Glutamatergic neuron (in vitro differentiated cells): ENCODE measurements around the gene JRKL. TPM values are rescaled to one million over a fixed set of nuclear protein-coding genes. Genes with fewer than 3 reads are reported as not detected.

Experiments
- DNase-seq: peaks from one replicate; pipeline ENCODE4 v3.0.0; 2022
- H3K27ac Mint-ChIP-seq: one replicate; pipeline ENCODE4 v1.8.0; 2020; ENCODE audit warnings: mild to moderate bottlenecking, mixed read lengths, inconsistent platforms; ENCODE audit not compliant: unreplicated experiment
- H3K27me3 Mint-ChIP-seq: one replicate; pipeline ENCODE4 v1.8.0; 2020; ENCODE audit warnings: mild to moderate bottlenecking, moderate library complexity, mixed read lengths, inconsistent platforms; ENCODE audit not compliant: unreplicated experiment
- H3K36me3 Mint-ChIP-seq: one replicate; pipeline ENCODE4 v1.8.0; 2020; ENCODE audit warnings: mild to moderate bottlenecking, mixed read lengths, inconsistent platforms; ENCODE audit not compliant: unreplicated experiment
- H3K4me1 Mint-ChIP-seq: one replicate; pipeline ENCODE4 v1.8.0; 2020; ENCODE audit warnings: mild to moderate bottlenecking, low read depth, mixed read lengths, inconsistent platforms; ENCODE audit not compliant: unreplicated experiment
- H3K4me3 Mint-ChIP-seq: one replicate; pipeline ENCODE4 v1.8.0; 2020; ENCODE audit warnings: mild to moderate bottlenecking, mixed read lengths, inconsistent platforms; ENCODE audit not compliant: unreplicated experiment
- H3K9me3 Mint-ChIP-seq: one replicate; pipeline ENCODE4 v1.8.0; 2020; ENCODE audit warnings: mild to moderate bottlenecking, moderate library complexity, mixed read lengths, inconsistent platforms; ENCODE audit not compliant: unreplicated experiment
- total RNA-seq: library from RNA; stranded (reverse); fragmentation: NEBNext Ultra II Directional; extraction: Animal tissue kit (Norgen Biotek cat#: 25700); gene quantifications from one replicate; pipeline ENCODE4 v1.2.1, GENCODE V29; 2021; ENCODE audit not compliant: unreplicated experiment
- TF ChIP-seq, protein P1 (sequence below): fragments of 200-600 bp; sonication (generic); IDR thresholded peaks from one replicate; pipeline ENCODE4 v1.5.0; 2021; ENCODE audit not compliant: partially characterized antibody, unreplicated experiment

JRKL gene
- total RNA-seq, 1 donor from 2014 or later, result 7.8 TPM

DNA sequence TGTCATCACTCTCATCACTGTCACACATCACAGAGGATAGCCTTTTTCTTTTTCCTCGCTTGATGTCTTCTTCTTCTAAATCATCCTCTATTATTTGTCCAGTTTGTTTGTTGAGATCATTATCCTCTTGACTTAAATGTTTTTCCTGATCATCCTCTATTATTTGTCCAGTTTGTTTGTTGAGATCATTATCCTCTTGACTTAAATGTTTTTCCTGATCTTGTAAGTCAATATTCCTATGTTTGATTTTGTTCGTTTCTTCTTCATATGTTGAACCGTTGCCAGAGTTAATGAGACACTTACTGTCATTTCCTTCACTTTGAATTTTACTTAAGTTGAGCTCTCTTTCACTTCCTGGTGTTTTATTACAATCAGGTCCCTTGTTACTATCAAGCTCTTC is 5.7 kb upstream of the JRKL start:
- no peaks in the 10 kb centered on the region for H3K36me3 Mint-ChIP-seq
- H3K4me1 Mint-ChIP-seq, result peaks cover 5% of the 10 kb centered on the region
- TF ChIP-seq, protein P1, sequence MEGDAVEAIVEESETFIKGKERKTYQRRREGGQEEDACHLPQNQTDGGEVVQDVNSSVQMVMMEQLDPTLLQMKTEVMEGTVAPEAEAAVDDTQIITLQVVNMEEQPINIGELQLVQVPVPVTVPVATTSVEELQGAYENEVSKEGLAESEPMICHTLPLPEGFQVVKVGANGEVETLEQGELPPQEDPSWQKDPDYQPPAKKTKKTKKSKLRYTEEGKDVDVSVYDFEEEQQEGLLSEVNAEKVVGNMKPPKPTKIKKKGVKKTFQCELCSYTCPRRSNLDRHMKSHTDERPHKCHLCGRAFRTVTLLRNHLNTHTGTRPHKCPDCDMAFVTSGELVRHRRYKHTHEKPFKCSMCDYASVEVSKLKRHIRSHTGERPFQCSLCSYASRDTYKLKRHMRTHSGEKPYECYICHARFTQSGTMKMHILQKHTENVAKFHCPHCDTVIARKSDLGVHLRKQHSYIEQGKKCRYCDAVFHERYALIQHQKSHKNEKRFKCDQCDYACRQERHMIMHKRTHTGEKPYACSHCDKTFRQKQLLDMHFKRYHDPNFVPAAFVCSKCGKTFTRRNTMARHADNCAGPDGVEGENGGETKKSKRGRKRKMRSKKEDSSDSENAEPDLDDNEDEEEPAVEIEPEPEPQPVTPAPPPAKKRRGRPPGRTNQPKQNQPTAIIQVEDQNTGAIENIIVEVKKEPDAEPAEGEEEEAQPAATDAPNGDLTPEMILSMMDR, result no peak
- no peaks in the 10 kb centered on the region for H3K9me3 Mint-ChIP-seq
- no peak overlapping the region for H3K4me3 Mint-ChIP-seq
- H3K27ac Mint-ChIP-seq, result no peak overlapping the region
- H3K27me3 Mint-ChIP-seq, result no peaks in the 10 kb centered on the region
- no peak for DNase-seq

DNA sequence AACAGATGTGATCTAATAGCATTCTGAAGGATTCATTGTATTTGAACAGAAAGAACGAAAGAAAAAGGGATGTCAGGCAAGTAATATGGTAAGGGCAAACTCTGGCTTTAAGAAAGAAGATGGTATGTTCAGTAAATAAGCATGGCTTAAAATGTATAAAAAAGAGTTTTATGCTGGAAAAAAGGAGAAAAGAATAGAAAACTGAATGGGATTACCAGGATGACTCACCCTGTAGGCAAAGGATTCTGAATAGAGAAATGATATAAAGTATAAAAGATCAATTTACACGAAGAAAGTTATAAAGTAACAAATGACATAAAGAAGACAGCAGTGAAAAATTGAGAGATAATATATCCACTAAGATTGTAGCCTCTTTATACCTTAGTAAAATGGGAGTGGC is 4.6 kb upstream of the JRKL start:
- no peaks in the 10 kb centered on the region for H3K27me3 Mint-ChIP-seq
- no peaks in the 10 kb centered on the region for H3K9me3 Mint-ChIP-seq
- no peak overlapping the region for H3K4me3 Mint-ChIP-seq
- no peak for DNase-seq
- H3K4me1 Mint-ChIP-seq, result peaks cover 5% of the 10 kb centered on the region
- no peaks in the 10 kb centered on the region for H3K36me3 Mint-ChIP-seq
- TF ChIP-seq, protein P1, result no peak
- H3K27ac Mint-ChIP-seq, result no peak overlapping the region

DNA sequence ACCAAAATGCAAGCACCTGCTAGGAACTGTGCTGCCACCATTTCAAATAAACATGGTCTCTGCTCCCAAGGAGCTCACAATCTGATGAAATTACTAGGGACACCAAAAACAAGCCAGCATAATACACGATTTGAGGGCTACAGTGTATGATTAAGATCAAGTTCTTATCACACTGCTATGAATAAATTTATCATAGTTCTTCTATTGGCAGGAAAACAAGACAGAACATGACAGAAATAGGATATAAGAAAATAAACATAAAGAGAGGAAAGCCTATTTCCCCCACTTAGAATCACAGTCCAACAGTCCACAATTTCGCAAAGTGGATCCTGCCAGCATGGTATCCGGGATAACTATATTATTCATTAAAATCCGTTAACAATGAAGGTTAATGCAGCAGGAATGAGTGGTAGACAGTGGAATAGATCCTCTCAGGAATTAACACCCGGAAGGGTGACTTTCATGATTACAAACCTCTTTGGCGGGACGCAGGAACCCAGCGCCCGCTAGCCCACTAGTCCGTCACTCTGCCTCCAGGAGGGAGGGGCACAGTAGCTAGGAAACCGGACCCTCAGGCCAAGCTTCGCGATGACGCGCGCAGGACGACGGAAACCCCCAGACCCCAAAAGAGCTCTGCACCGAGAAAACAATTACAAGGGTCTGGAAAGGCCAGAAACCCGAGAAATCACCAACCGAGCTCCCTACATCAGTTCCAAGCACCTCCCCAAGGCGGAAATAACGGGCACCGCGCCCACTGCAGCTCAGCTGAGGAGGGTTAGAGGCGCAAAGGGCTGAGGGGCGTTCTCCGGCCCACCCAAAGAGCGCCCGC is 708 bp upstream of the JRKL start:
- Mint-ChIP-seq H3K27ac (peak overlapping the region; percentile 89), H3K4me3 (peak overlapping the region; percentile 91), H3K27me3 (peaks cover 2% of the 10 kb centered on the region), H3K36me3 (peaks cover 4% of the 10 kb centered on the region), H3K9me3 (no peaks in the 10 kb centered on the region), H3K4me1 (peaks cover 11% of the 10 kb centered on the region)
- TF ChIP-seq, protein P1, result no peak
- peak; percentile 77 for DNase-seq

DNA sequence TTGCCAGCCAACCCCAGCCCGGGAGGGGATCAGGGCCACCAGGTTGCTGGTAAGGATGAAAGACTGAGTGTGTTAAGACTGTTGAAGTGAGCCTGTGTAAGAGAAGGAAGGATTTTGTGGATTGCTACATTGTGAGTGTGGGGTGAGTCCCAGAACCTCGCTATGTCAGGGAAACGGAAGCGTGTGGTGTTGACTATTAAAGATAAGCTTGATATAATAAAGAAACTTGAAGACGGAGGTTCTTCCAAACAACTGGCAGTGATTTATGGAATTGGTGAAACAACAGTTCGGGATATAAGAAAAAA is 627 bp downstream of the JRKL start:
- TF ChIP-seq, protein P1, result no peak
- Mint-ChIP-seq H3K27me3 (peaks cover 2% of the 10 kb centered on the region), H3K4me3 (peak overlapping the region; percentile 91), H3K9me3 (no peaks in the 10 kb centered on the region), H3K27ac (peak overlapping the region; percentile 45), H3K4me1 (peaks cover 11% of the 10 kb centered on the region), H3K36me3 (peaks cover 4% of the 10 kb centered on the region)
- no peak for DNase-seq

DNA sequence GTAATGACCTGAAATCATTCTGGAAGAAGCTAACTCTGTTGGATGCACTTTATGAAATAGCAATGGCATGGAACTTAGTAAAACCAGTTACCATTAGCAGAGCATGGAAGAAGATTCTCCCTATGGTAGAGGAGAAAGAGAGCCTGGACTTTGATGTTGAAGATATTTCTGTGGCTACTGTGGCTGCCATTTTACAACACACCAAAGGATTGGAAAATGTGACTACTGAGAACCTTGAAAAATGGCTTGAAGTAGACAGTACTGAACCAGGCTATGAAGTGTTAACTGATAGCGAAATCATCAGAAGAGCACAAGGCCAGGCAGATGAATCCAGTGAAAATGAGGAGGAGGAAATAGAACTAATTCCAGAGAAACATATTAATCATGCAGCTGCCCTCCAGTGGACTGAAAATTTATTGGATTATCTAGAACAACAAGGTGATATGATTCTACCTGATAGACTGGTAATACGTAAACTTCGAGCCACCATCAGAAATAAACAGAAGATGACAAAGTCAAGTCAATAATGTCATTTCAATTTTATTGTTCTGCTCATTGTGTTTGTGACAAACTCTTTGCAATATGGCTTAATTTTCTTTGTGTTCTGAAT is 2.0 kb downstream of the JRKL start:
- no peak for DNase-seq
- peaks cover 4% of the 10 kb centered on the region for H3K36me3 Mint-ChIP-seq
- peaks cover 2% of the 10 kb centered on the region for H3K27me3 Mint-ChIP-seq
- no peaks in the 10 kb centered on the region for H3K9me3 Mint-ChIP-seq
- H3K4me3 Mint-ChIP-seq, result no peak overlapping the region
- no peak overlapping the region for H3K27ac Mint-ChIP-seq
- TF ChIP-seq, protein P1, result no peak
- peaks cover 11% of the 10 kb centered on the region for H3K4me1 Mint-ChIP-seq
